Measurements from ENCODE around the gene AXIN1.
"Not testable (repeated sequence)": the region's sequence is repeated elsewhere in the genome, so short reads cannot be mapped to it uniquely, and the experiment has no call there.

Gene AXIN1

GRCh38 chr16:369275-369865 is 16.8 kb upstream of the AXIN1 start:
- DNase-seq, result no peak

- DNase-seq, result no peak
Observed at GRCh38 chr16:368388-369158, 16.1 kb upstream of the AXIN1 start.

- no peak for DNase-seq
Observed at GRCh38 chr16:367333-367903, 14.9 kb upstream of the AXIN1 start.

GRCh38 chr16:366476-366875 is 14.0 kb upstream of the AXIN1 start:
- DNase-seq, result no peak

- no peak for DNase-seq
Observed at GRCh38 chr16:364595-365491, 12.3 kb upstream of the AXIN1 start.

- no peak for DNase-seq
Observed at GRCh38 chr16:363766-364490, 11.4 kb upstream of the AXIN1 start.

GRCh38 chr16:363110-363765 is 10.7 kb upstream of the AXIN1 start:
- no peak for DNase-seq

- not testable (repeated sequence) for DNase-seq
Observed at GRCh38 chr16:362702-362999, 10.1 kb upstream of the AXIN1 start.

- DNase-seq, result no peak
Observed at GRCh38 chr16:361872-362701, 9.6 kb upstream of the AXIN1 start.

GRCh38 chr16:361341-361871 is 8.9 kb upstream of the AXIN1 start:
- DNase-seq, result no peak

GRCh38 chr16:360698-361336 is 8.3 kb upstream of the AXIN1 start:
- DNase-seq, result no peak

- DNase-seq, result no peak
Observed at GRCh38 chr16:359871-360697, 7.6 kb upstream of the AXIN1 start.

- no peak for DNase-seq
Observed at GRCh38 chr16:359067-359763, 6.7 kb upstream of the AXIN1 start.

- DNase-seq, result no peak
Observed at GRCh38 chr16:356741-357140, 4.2 kb upstream of the AXIN1 start.

GRCh38 chr16:354971-355461 is 2.5 kb upstream of the AXIN1 start:
- DNase-seq, result no peak

GRCh38 chr16:354291-354881 is 1.9 kb upstream of the AXIN1 start:
- DNase-seq, result no peak

GRCh38 chr16:353404-354290 is 1.1 kb upstream of the AXIN1 start:
- no peak for DNase-seq
